Kidney (tissue), 14 donors: ENCODE measurements around the gene SEMA4C. TPM values are rescaled to one million over a fixed set of nuclear protein-coding genes. Genes with fewer than 3 reads are reported as not detected.
A peak's percentile ranks its signal among the peaks of the same experiment; 100 is the strongest.

ENCODE experiments used
- DNase-seq, 5 donors: peaks; one replicate each; pipeline ENCODE4 v3.0.0-alpha.2; 2013 to 2020
- FAIRE-seq: peaks from 2 replicates; lab custom pipeline; 2012; peaks lifted over from hg19 to GRCh38; lab: Jason Lieb, UNC
- H3K27ac ChIP-seq, 2 donors: one replicate each; pipeline ENCODE4 v1.7.0; 2013; ENCODE audit warnings: low read depth in 2 of 2, low read length in 2 of 2, inconsistent platforms in 1 of 2
- H3K27me3 ChIP-seq: one replicate; pipeline ENCODE4 v1.7.1; 2013; ENCODE audit warnings: low read length, inconsistent platforms; ENCODE audit not compliant: control insufficient read depth, insufficient read depth
- H3K36me3 ChIP-seq, 3 donors: one replicate each; pipeline versions ENCODE4 v1.7.0 to v1.7.1; 2013; ENCODE audit warnings: low read length in 3 of 3, control low read depth in 1 of 3, inconsistent platforms in 1 of 3; ENCODE audit not compliant: insufficient read depth in 3 of 3, control insufficient read depth in 2 of 3
- H3K4me1 ChIP-seq, 3 donors: one replicate each; pipeline versions ENCODE4 v1.7.0 to v1.7.1; 2013; ENCODE audit warnings: low read length in 3 of 3, inconsistent platforms in 1 of 3, low read depth in 1 of 3; ENCODE audit not compliant: control insufficient read depth in 2 of 3, insufficient read depth in 2 of 3
- H3K4me3 ChIP-seq, 3 donors: one replicate each; pipeline versions ENCODE4 v1.7.0 to v1.8.1; 2013; ENCODE audit warnings: low read length in 3 of 3, control low read depth in 1 of 3, inconsistent platforms in 1 of 3
- H3K9ac ChIP-seq, 3 donors: one replicate each; pipeline versions ENCODE4 v1.7.0 to v1.7.1; 2013; ENCODE audit warnings: low read length in 3 of 3, control low read depth in 1 of 3, inconsistent platforms in 1 of 3
- H3K9me3 ChIP-seq, 3 donors: one replicate each; pipeline versions ENCODE4 v1.7.0 to v1.7.1; 2013; ENCODE audit warnings: low read length in 3 of 3, control low read depth in 1 of 3, inconsistent platforms in 1 of 3; ENCODE audit not compliant: control insufficient read depth in 2 of 3, insufficient read depth in 1 of 3
- intact Hi-C: fragments of 100-400 bp; cut with DNase I; formaldehyde crosslinking; loops from one replicate; pipeline ENCODE4 v1.11.1; 2022
- polyA plus RNA-seq: library from polyadenylated mRNA; stranded (reverse); fragments of 350-450 nt; fragmentation: Illumina TruSeq; extraction: RNeasy Lipid Tissue Mini Kit (QIAGEN cat#74804); gene quantifications from one replicate; pipeline ENCODE4 v1.2.3, GENCODE V29; 2014; ENCODE audit warnings: low read depth, low replicate concordance; ENCODE audit not compliant: insufficient read depth
- total RNA-seq: library from RNA; stranded (reverse); fragmentation: NEBNext Ultra II Directional; extraction: Animal tissue kit (Norgen Biotek cat#: 25700); gene quantifications from one replicate; pipeline ENCODE4 v1.2.1, GENCODE V29; 2021
- TF ChIP-seq, protein P1 (sequence below): IDR thresholded peaks from 3 replicates; pipeline ENCODE4 v1.5.1; 2012; ENCODE audit warnings: mild to moderate bottlenecking, moderate library complexity, borderline replicate concordance; ENCODE audit not compliant: insufficient read depth; ENCODE audit errors: extremely low read depth
- donor health status: control.
- donor health status: control.
- donor health status: control.
- donor health status: control.
- donor health status: control.
- donor health status: DM: yes; HTN: yes; CAD: no.
- donor health status: Normal renal cell carcinoma (clear cell type).

The SEMA4C gene
- total and polyA plus RNA-seq, 2 donors from 2014 or later: 11.1 to 44.6 TPM

GRCh38 chr2:96893289-96894150, 23.6 kb upstream of the SEMA4C start:
- H3K27ac ChIP-seq: no peak overlapping the region
- no peaks in the 10 kb centered on the region for H3K36me3 ChIP-seq
- intact Hi-C loops: no loop called here
- no peak overlapping the region for H3K9ac ChIP-seq
- TF ChIP-seq, protein P1, sequence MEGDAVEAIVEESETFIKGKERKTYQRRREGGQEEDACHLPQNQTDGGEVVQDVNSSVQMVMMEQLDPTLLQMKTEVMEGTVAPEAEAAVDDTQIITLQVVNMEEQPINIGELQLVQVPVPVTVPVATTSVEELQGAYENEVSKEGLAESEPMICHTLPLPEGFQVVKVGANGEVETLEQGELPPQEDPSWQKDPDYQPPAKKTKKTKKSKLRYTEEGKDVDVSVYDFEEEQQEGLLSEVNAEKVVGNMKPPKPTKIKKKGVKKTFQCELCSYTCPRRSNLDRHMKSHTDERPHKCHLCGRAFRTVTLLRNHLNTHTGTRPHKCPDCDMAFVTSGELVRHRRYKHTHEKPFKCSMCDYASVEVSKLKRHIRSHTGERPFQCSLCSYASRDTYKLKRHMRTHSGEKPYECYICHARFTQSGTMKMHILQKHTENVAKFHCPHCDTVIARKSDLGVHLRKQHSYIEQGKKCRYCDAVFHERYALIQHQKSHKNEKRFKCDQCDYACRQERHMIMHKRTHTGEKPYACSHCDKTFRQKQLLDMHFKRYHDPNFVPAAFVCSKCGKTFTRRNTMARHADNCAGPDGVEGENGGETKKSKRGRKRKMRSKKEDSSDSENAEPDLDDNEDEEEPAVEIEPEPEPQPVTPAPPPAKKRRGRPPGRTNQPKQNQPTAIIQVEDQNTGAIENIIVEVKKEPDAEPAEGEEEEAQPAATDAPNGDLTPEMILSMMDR: no peak
- no peak overlapping the region for H3K4me3 ChIP-seq
- H3K27me3 ChIP-seq: no peaks in the 10 kb centered on the region
- no peak for FAIRE-seq
- H3K9me3 ChIP-seq: no peaks in the 10 kb centered on the region
- peaks cover 0 to 19% (median 1%) of the 10 kb centered on the region in 3 donors for H3K4me1 ChIP-seq
- no peak for DNase-seq

DNA sequence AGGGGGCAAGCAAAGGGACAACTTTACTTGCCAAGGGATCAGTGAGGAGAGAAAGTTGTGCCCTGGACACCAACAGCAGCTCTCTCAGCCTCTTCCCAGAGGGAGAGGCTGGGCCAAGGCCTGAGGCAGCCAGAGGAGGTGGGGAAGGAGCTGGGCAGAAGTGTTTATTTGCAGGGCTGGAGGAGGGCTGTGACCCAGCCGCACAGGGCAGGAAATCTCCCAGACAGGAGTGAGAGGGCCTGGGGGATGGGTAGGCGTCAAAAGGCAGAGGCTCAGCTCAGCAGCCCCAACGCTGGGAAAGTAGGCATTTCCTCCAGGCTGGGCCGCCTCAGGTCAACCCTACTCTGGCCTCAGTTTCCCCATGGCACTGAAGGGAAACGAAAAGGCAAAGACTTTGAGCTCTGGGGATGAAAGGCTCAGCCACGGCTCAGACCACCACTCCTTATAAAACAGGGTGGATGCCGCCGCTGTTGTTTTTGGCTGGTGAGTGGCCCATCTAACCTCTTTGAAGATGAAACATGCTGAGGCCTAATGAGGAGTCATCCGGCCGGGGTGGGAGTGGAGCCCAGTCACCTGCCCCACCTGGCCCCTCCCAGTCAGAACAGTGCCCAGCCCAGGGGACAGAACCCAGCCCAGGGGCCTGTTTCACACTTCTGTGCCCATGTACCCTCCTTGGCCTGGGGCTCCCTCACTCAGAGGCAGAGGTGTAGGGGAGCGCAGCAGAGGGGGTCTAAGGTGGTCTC, 21.9 kb upstream of the SEMA4C start:
- no peaks in the 10 kb centered on the region for H3K27me3 ChIP-seq
- TF ChIP-seq, protein P1: no peak
- H3K4me1 ChIP-seq: peaks cover 0 to 28% (median 6%) of the 10 kb centered on the region in 3 donors
- no peak overlapping the region for H3K27ac ChIP-seq
- H3K4me3 ChIP-seq: no peak overlapping the region
- intact Hi-C loops: no loop called here
- H3K36me3 ChIP-seq: no peaks in the 10 kb centered on the region
- no peaks in the 10 kb centered on the region for H3K9me3 ChIP-seq
- FAIRE-seq (no peak), DNase-seq (peak in 2 of 5 donors; percentile 62 to 80)
- no peak overlapping the region for H3K9ac ChIP-seq

DNA sequence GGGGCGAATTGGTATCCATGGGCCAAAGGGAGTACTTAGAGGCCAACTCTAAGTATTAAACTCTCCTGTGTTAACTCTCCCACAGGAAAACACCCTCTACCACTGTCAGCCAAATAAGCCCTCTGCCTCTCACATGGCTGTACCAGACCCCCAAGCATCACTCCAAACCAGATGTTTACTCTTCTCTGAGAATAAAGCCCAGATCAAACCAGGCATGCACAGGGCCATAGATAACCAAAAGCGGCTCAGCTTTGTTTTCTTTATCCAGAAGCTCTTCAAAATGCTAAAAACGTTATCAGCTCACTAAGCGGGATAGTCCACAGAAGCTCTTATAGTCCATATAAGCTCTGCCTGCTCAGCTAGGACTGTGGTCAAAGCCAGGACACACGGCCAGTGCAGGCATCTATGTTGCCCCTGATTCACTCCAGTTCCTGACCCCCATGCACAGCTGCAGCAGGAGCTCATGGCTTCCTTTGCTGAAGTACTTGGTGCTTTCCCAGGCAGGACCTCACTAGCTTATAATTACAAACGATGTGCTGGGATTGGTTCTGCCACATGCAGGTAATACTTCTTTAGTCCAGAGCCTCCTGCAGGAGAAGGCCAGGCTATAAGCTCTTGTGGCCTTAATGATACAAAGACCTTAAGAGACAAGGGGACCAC, 21.0 kb upstream of the SEMA4C start:
- Histone ChIP-seq H3K9ac (no peak overlapping the region), H3K27ac (no peak overlapping the region), H3K36me3 (no peaks in the 10 kb centered on the region), H3K4me1 (peaks cover 0 to 28% (median 6%) of the 10 kb centered on the region in 3 donors), H3K27me3 (no peaks in the 10 kb centered on the region), H3K9me3 (no peaks in the 10 kb centered on the region), H3K4me3 (no peak overlapping the region)
- TF ChIP-seq, protein P1: no peak
- intact Hi-C loops: no loop called here
- no peak for DNase-seq
- FAIRE-seq: no peak
